Activated CD4-positive, alpha-beta T cell treated with anti-CD3 and anti-CD28 coated beads, Interleukin-2, amount 50 U/mL, for 1 hour (primary cell): ENCODE data around the gene FAM53B.
"Not testable (repeated sequence)": the region's sequence is repeated elsewhere in the genome, so short reads cannot be mapped to it uniquely, and the experiment has no call there.

Experiments
- DNase-seq: peaks from one replicate; pipeline ENCODE4 v3.0.0-alpha.2; 2020

Gene FAM53B

GRCh38 chr10:124744102-124745050, at the start of gene FAM53B:
Gene FAM53B, minus strand, starts transcription at chr10:124744378. Its CDS starts 37,665 bp downstream, at chr10:124706713.
- DNase-seq, result peak; percentile 79

DNA sequence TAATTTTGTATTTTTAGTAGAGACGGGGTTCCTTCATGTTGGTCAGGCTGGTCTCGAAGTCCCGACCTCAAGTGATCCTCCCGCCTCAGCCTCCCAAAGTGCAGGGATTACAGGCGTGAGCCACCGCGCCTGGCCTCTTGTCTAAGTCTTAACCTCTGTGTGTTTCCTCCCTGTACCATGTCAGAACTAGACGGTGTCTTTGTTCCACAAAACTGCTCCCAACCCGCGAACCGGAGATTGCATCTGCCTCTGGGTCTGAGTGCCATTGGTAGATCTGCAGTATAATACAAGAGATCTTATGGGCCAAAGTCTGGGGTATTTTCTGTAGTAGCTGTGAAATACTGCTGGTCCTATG, 48.8 kb upstream of the FAM53B start:
- no peak for DNase-seq

- peak; percentile 79 for DNase-seq
These were observed 47.6 kb upstream of the FAM53B start, which contains the start of gene EEF1AKMT2 for GRCh38 chr10:124791547-124792348. Gene EEF1AKMT2, minus strand, starts transcription at chr10:124791887. Its CDS starts 54 bp downstream, at chr10:124791833.

GRCh38 chr10:124782900-124783299, 38.7 kb upstream of the FAM53B start:
- DNase-seq, result not testable (repeated sequence)

- DNase-seq, result no peak
These were observed 24.6 kb upstream of the FAM53B start for GRCh38 chr10:124768791-124769190.

DNA sequence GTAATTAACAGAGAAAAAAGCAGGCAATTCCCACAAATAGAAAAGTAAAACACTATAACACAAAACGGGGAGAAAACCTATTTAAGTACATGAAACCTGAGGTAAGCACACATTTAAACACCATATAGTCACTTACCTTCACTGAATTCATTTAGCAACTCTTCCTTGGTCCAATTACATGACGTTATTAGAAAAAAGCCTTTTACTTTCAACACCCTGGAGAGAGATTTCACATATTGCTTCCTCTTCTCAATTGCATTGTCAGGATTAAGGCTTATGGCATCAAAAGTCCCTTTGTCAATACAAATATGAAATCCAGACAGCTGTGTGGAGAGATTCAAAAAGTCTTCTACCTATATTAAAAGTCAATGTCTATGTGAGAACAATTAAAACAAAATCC, 21.1 kb upstream of the FAM53B start:
- DNase-seq, result no peak

DNA sequence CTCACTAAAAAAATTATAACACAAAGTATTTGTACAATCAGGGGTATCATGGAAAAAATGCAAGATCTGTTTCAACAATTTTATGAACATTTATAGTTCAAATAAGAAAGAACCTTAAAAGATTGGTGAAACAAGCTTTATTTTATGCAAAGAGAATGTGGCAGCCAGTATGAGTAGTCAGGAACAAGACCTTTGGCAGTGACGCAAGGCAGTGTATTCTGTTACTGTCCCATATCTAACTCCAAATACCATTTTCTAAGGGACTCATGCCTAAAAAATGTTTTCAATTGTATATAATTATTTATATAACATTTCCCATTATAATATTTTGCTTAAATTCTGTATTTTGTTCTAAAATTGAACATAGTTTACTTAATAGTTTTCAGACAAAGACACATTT, 19.1 kb upstream of the FAM53B start:
- no peak for DNase-seq

- DNase-seq, result no peak
These were observed 18.1 kb upstream of the FAM53B start for GRCh38 chr10:124762281-124762680.

DNA sequence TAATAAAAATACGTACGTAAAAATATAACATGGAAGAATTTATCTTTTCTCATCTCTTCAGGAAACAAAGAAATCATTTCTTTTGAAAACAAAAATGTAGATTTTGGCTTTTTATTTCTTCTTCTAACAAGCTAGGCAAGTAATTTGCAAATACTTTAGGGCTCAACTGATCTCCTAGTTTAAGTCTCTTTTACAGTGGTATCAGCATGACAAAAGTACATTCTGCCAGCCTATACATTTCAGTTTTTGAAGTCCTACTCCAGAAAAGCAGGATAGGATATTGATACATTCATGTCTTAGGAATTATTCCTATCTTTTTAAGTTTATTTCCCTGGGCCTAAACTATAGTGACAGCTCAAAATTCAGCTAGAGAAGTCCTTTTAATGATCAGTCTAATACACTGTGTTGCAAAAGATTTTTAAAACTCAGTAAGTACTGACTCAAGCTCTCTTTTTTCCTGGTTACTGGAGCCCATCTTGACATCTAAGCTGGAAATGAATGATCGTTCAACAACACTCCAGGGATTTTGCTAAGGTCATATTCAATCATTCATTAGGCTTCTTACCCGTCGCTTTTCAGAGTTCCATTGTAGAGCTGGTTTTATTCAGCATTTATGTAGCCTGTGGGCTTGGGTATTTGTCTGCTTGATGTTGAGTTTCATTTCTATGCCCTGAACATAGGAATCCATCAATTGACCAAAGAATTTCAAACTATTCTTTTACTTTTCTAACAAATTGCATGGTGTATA, 12.2 kb upstream of the FAM53B start:
- no peak for DNase-seq

- no peak for DNase-seq
These were observed 11.4 kb upstream of the FAM53B start for GRCh38 chr10:124755581-124755980.

DNA sequence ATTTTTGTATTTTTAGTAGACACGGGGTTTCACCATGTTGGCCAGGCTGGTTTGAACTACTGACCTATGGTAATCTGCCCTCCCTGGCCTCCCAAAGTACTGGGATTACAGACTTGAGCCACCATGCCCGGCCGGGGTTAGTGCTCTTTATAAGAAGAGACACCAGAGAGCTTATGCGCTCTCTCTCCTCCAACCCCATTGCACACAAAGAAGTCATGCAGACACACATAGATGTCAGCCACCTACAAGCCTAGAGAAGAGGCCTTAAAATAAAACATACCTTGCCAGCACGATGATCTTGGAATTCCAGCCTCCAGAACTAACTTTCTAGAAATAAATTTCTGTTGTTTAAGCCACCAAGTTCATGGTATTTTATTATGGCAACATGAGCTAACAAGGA, 10.0 kb upstream of the FAM53B start:
- no peak for DNase-seq

DNA sequence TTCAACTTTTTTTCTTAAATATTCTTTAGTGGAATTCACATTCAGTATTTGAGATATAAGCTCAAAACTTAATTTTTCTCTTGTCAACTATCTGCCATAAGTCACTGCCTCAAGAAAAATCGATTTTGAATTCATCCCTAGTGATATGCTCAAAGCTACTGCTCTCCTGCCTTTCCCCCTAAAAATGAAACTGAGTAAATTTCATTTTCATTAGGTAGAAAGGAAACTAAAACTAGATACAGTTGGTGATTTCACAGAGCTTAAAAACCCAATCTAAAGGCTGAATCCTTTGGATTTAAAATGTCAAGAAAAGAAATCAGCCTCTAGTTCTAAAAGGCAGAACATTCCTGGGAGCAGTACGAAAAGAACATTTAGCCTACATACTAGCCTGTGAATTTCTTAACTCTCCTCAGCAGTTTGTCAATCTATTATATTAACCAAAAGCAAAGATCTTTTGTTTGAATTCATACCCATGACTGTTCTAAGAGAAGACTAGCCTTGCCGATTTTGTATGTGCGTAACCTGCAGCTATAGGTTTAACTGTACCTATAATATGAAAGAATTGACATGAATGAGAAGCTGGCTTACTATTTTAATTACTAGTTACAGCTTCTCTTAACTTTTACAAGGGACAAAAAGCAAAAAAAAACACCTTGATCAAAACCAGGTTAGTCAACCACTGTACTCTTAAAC, 4.9 kb upstream of the FAM53B start:
- no peak for DNase-seq

DNA sequence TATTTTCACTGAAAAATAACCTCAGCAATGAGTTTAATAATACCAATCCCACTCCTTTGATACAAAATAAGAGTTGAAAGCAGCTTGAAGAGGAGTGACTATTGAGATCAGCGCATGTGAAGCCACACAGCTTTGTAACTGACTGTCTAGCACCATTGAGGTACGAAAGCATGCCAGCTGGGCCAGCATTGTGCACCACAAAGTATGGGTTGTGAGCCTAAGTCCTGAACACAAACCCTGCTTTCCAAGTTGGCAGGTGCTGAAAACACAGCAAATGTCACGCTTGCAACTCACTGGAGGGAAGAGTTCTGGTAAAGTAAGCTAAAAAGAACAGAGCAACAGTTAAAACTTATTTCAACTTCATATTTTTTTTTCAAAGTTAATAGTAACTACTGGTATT, 4.0 kb upstream of the FAM53B start:
- DNase-seq, result no peak

DNA sequence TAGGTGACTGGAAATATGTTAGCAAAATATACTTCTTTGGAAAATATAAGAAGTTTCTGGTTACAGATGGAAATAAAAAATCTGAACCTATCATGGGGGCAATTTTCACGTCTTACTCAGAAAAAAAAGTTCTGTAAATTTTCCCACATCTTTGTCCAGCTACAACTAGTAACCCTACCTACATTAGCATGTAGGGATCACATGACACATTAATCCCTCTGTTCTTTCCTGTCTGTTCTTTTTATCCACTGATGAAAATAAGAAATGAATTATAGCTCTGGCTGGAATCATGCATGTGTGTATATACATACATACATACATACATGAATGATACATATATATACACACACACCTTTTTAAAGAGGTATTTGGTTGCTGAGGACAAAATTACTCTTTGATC, 3.6 kb upstream of the FAM53B start:
- DNase-seq, result no peak

DNA sequence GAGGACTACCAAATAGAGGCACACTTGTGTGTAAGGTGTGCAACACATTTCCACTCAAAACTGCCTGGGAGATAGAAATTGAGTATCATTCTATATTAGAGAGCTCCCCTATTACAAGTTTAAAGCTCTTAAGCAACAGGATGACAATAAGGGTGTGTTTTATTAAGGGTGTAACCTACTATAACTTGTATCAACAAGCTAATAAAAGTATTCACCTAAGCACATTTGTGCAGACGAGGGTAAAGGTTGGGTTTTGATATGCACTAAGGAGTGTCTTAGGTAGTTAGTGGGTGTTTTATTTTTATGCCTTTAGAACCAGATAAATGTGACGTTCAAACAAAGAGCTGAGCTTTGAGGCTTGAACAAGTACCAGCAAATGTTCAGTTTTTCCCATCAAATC, 2.8 kb upstream of the FAM53B start:
- DNase-seq, result no peak

DNA sequence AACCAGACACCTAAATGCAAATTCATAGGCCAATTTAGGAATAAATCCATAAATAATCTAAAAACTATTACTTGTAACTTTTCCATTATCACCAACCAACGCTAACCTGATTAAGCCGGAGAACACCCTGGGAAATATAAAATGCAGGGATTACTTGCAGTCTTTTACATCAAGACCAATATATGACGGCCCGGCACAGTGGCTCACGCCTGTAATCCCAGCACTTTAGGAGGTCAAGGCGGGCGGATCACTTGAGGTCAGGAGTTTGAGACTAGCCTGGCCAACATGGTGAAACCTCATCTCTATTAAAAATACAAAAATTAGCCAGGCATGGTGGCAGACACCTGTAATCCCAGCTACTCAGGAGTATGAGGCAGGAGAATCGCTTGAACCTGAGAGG, 2.3 kb upstream of the FAM53B start:
- DNase-seq, result not testable (repeated sequence)

GRCh38 chr10:124745673-124746072, 1.5 kb upstream of the FAM53B start:
- no peak for DNase-seq

GRCh38 chr10:124745252-124745651, 1.1 kb upstream of the FAM53B start:
- DNase-seq, result no peak

DNA sequence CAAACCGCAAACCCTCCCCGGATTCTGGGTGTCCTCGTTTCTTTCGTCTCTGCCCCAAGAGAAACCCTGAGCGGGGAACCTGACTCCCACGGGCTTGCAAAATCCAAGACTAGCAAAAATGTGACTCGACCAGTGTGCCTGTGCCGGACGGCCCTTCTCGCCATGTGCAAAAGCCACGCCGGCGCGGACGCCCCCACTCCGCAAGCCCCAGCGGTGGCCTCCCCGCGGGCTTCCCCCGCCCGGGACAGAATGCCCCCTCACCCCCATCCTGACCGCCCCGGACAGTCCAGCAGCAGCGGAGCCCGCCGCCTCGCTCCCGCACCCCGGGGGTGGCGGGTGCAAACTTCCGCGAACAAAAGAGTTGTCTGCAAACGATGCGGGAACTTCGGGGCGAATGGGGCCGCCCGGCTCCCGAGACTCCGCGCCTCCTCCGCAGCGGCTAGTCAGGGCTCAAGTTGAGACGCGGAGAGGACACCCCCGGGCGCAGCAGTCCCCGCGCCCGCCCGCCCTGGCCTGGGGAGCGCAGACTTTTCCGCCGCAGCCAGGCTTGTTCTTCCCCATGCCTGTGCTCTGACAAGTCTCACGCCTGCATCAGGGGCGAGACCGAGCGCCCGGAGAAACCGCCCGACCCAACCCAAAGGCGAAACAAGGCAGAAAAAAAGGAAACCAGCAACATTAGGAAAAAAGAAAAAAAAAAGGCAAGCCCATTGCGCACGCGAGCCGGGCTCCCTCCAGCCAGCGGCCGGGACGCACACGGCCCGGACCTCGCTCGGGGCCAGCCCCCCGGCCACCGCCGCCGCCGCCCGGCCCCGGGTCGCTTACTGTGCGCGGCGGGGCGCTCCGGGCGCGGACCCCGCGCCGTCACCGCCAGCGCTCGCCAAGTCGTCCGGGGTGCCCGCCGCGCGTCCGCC, 732 bp downstream of the FAM53B start:
- DNase-seq, result peak; percentile 27

GRCh38 chr10:124742413-124743190, 1.6 kb downstream of the FAM53B start:
- no peak for DNase-seq
